Iris pigment epithelial cell (primary cell): ENCODE results near the gene CD40.

ENCODE experiments used
- DNase-seq: peaks from one replicate; pipeline ENCODE4 v3.0.0-alpha.2; 2011; ENCODE audit warnings: low read depth

CD40 gene

GRCh38 chr20:46148313-46149208, 30.4 kb downstream of the CD40 start:
- no peak for DNase-seq

- no peak for DNase-seq
These were observed 32.8 kb downstream of the CD40 start for GRCh38 chr20:46150943-46151342.

- no peak for DNase-seq
These were observed 33.8 kb downstream of the CD40 start for GRCh38 chr20:46151936-46152335.

GRCh38 chr20:46152824-46153586, 34.9 kb downstream of the CD40 start:
- DNase-seq, result no peak

- no peak for DNase-seq
These were observed 36.2 kb downstream of the CD40 start for GRCh38 chr20:46154305-46154704.

- no peak for DNase-seq
These were observed 36.7 kb downstream of the CD40 start for GRCh38 chr20:46154796-46155195.

GRCh38 chr20:46156065-46156464, 38.0 kb downstream of the CD40 start:
- DNase-seq, result no peak

GRCh38 chr20:46157076-46157592, 39.0 kb downstream of the CD40 start:
- no peak for DNase-seq

- DNase-seq, result no peak
These were observed 39.5 kb downstream of the CD40 start for GRCh38 chr20:46157625-46158024.

GRCh38 chr20:46158476-46158987, 40.4 kb downstream of the CD40 start:
- DNase-seq, result no peak

- DNase-seq, result no peak
These were observed 41.2 kb downstream of the CD40 start for GRCh38 chr20:46159101-46159897.

- DNase-seq, result no peak
These were observed 42.5 kb downstream of the CD40 start for GRCh38 chr20:46160661-46161060.

- DNase-seq, result no peak
These were observed 43.8 kb downstream of the CD40 start for GRCh38 chr20:46161921-46162320.

GRCh38 chr20:46164254-46164653, 46.1 kb downstream of the CD40 start:
- no peak for DNase-seq

- no peak for DNase-seq
These were observed 49.0 kb downstream of the CD40 start for GRCh38 chr20:46167080-46167479.

- no peak for DNase-seq
These were observed 50.3 kb downstream of the CD40 start for GRCh38 chr20:46168438-46168837.

- DNase-seq, result no peak
These were observed 51.4 kb downstream of the CD40 start for GRCh38 chr20:46169245-46170171.

- no peak for DNase-seq
These were observed 53.4 kb downstream of the CD40 start for GRCh38 chr20:46171476-46171875.

GRCh38 chr20:46171909-46172308, 53.8 kb downstream of the CD40 start:
- no peak for DNase-seq

GRCh38 chr20:46172455-46172854, 54.3 kb downstream of the CD40 start:
- DNase-seq, result no peak
